Natural killer cell (primary cell): Measurements from ENCODE around the gene GCN1. TPM values are rescaled to one million over a fixed set of nuclear protein-coding genes. Genes with fewer than 3 reads are reported as not detected.

Experiments used
- ATAC-seq, 3 donors: fragments of 150-1000 bp in 2 of 3; fragments of 200-7000 bp in 1 of 3; cut with Tn5 transposase; 1 replicate in 1 of 3; 2 replicates in 2 of 3; pipeline ENCODE4 v1.10.0; 2021; ENCODE audit warnings: mild to moderate bottlenecking in 2 of 3, moderate library complexity in 2 of 3
- DNase-seq, 2 donors: peaks; one replicate each; pipeline versions ENCODE4 v3.0.0 to v3.0.0-alpha.2; 2013 to 2021; ENCODE audit warnings: mixed read lengths in 1 of 2
- H3K27ac ChIP-seq: one replicate; pipeline ENCODE4 v1.5.1; 2013; ENCODE audit warnings: mild to moderate bottlenecking, low read length
- H3K27me3 ChIP-seq: one replicate; pipeline ENCODE4 v1.6.1; 2013; ENCODE audit warnings: low read length; ENCODE audit not compliant: control insufficient read depth, insufficient read depth
- H3K36me3 ChIP-seq: one replicate; pipeline ENCODE4 v1.6.1; 2013; ENCODE audit warnings: low read length; ENCODE audit not compliant: control insufficient read depth, insufficient read depth
- H3K4me1 ChIP-seq: one replicate; pipeline ENCODE4 v1.6.1; 2013; ENCODE audit warnings: low read length; ENCODE audit not compliant: control insufficient read depth, insufficient read depth
- H3K4me3 ChIP-seq: one replicate; pipeline ENCODE4 v1.5.1; 2013; ENCODE audit warnings: low read length
- H3K9me3 ChIP-seq: one replicate; pipeline ENCODE4 v1.6.1; 2013; ENCODE audit warnings: low read length; ENCODE audit not compliant: control insufficient read depth, insufficient read depth
- H3K27ac Mint-ChIP-seq, 2 donors: one replicate each; pipeline ENCODE4 v1.8.0; 2022; ENCODE audit warnings: mild to moderate bottlenecking in 2 of 2, mixed read lengths in 2 of 2, moderate library complexity in 1 of 2
- H3K27me3 Mint-ChIP-seq, 2 donors: one replicate each; pipeline ENCODE4 v1.8.0; 2022; ENCODE audit warnings: low read depth in 2 of 2, mixed read lengths in 2 of 2
- H3K36me3 Mint-ChIP-seq: one replicate; pipeline ENCODE4 v1.8.0; 2022; ENCODE audit warnings: mixed read lengths
- H3K4me1 Mint-ChIP-seq, 2 donors: one replicate each; pipeline ENCODE4 v1.8.0; 2022; ENCODE audit warnings: mixed read lengths in 2 of 2
- H3K4me3 Mint-ChIP-seq: one replicate; pipeline ENCODE4 v1.8.0; 2022; ENCODE audit warnings: mild to moderate bottlenecking, moderate library complexity, mixed read lengths
- H3K9me3 Mint-ChIP-seq, 2 donors: one replicate each; pipeline ENCODE4 v1.8.0; 2022; ENCODE audit warnings: mixed read lengths in 2 of 2
- CTCF ChIP-seq: fragments of 200-600 bp; IDR thresholded peaks from one replicate; pipeline ENCODE4 v1.8.0; 2022; ENCODE audit warnings: antibody characterized with exemption
- WGBS: methylation state at CpG from one replicate; pipeline ENCODE4 v1.1.7; 2013; ENCODE audit warnings: missing lambda C conversion rate; ENCODE audit not compliant: insufficient coverage; 5-methylcytosine and 5-hydroxymethylcytosine counted together
- intact Hi-C: fragments of 100-400 bp; cut with micrococcal nuclease; formaldehyde crosslinking; loops from one replicate; pipeline ENCODE4 v1.14.2; 2022
- total RNA-seq, 4 donors: library from RNA; stranded (reverse); fragments of 120-200 nt in 1 of 4; gene quantifications; one replicate each; pipeline versions ENCODE4 v1.2.3 to v1.2.4, GENCODE V29; 2013 to 2022

Gene GCN1
- total RNA-seq, 3 donors from 2014 or later (not counting 1 experiment from before 2014, with no cell fraction given): 119 to 141 (median 120) TPM

GRCh38 chr12:120121343-120121742 lies 73.2 kb downstream of the GCN1 start:
- Mint-ChIP-seq H3K9me3 (no peaks in the 10 kb centered on the region), H3K27me3 (no peaks in the 10 kb centered on the region), H3K4me1 (peaks cover 22 to 23% of the 10 kb centered on the region in 2 donors), H3K4me3 (no peak overlapping the region), H3K36me3 (no peaks in the 10 kb centered on the region), H3K27ac (no peak overlapping the region)
- no peaks in the 10 kb centered on the region for H3K9me3 ChIP-seq
- H3K4me3 ChIP-seq: no peak overlapping the region
- no peak overlapping the region for H3K27ac ChIP-seq
- ATAC-seq (no peak), DNase-seq (no peak)
- peaks cover 3% of the 10 kb centered on the region for H3K36me3 ChIP-seq
- intact Hi-C loops: no loop called here
- H3K27me3 ChIP-seq: no peaks in the 10 kb centered on the region
- no peak for TF ChIP-seq CTCF
- WGBS: 90% methylated on average over 2 of the region's 2 CpGs
- peaks cover 25% of the 10 kb centered on the region for H3K4me1 ChIP-seq

GRCh38 chr12:120119271-120119973 lies 75.1 kb downstream of the GCN1 start:
- no peaks in the 10 kb centered on the region for H3K27me3 ChIP-seq
- no peak overlapping the region for H3K27ac Mint-ChIP-seq
- H3K36me3 Mint-ChIP-seq: no peaks in the 10 kb centered on the region
- TF ChIP-seq CTCF: no peak
- H3K9me3 Mint-ChIP-seq: no peaks in the 10 kb centered on the region
- no peak overlapping the region for H3K27ac ChIP-seq
- no peaks in the 10 kb centered on the region for H3K36me3 ChIP-seq
- DNase-seq (peak in 1 of 2 donors; percentile 52), ATAC-seq (no peak)
- H3K4me1 ChIP-seq: peaks cover 39% of the 10 kb centered on the region
- no peaks in the 10 kb centered on the region for H3K9me3 ChIP-seq
- 80% methylated on average over 9 of the region's 9 CpGs for WGBS
- H3K4me1 Mint-ChIP-seq: peaks cover 41% of the 10 kb centered on the region in 2 donors
- intact Hi-C loops: loop anchor here (5.0 kb wide), 1 partner anchor 83 kb away; the partner anchor contains the start of gene RPLP0
- H3K4me3 ChIP-seq: no peak overlapping the region
- H3K27me3 Mint-ChIP-seq: no peaks in the 10 kb centered on the region
- H3K4me3 Mint-ChIP-seq: no peak overlapping the region

- no peaks in the 10 kb centered on the region for H3K9me3 Mint-ChIP-seq
- intact Hi-C loops: loop anchor here (5.0 kb wide), 1 partner anchor 84 kb away; the partner anchor contains the start of gene RPLP0
- Histone ChIP-seq H3K27me3 (no peaks in the 10 kb centered on the region), H3K4me1 (peaks cover 36% of the 10 kb centered on the region), H3K9me3 (no peaks in the 10 kb centered on the region), H3K36me3 (no peaks in the 10 kb centered on the region), H3K27ac (no peak overlapping the region), H3K4me3 (no peak overlapping the region)
- ATAC-seq (no peak), DNase-seq (no peak)
- peak overlapping the region; percentile 95 for H3K4me3 Mint-ChIP-seq
- no peaks in the 10 kb centered on the region for H3K27me3 Mint-ChIP-seq
- H3K36me3 Mint-ChIP-seq: no peaks in the 10 kb centered on the region
- 89% methylated on average over 11 of the region's 11 CpGs for WGBS
- H3K27ac Mint-ChIP-seq: peak overlapping the region; percentile 23 to 87
- H3K4me1 Mint-ChIP-seq: peaks cover 37 to 38% of the 10 kb centered on the region in 2 donors
- no peak for TF ChIP-seq CTCF
Measured at GRCh38 chr12:120118321-120119061, 76.0 kb downstream of the GCN1 start.
